H1 (cell line): ENCODE data around the gene RIN1. TPM values are rescaled to one million over a fixed set of nuclear protein-coding genes. Genes with fewer than 3 reads are reported as not detected.

Experiments used
- BACH1 ChIP-seq: IDR thresholded peaks from 2 replicates; pipeline ENCODE4 v1.6.1; 2012; ENCODE audit warnings: low read length, improper control_type of control experiment
- CEBPB ChIP-seq: IDR thresholded peaks from 2 replicates; pipeline ENCODE4 v1.6.1; 2012; ENCODE audit warnings: low read depth, low read length
- CHD1 ChIP-seq: IDR thresholded peaks from 2 replicates; pipeline ENCODE4 v1.6.1; 2012; ENCODE audit warnings: low read depth, low read length, improper control_type of control experiment
- CTBP2 ChIP-seq: IDR thresholded peaks from 2 replicates; pipeline ENCODE4 v1.7.0; 2011; ENCODE audit warnings: borderline replicate concordance, mild to moderate bottlenecking, moderate library complexity, mixed read lengths, low read length; ENCODE audit not compliant: insufficient read depth, insufficient read length
- E2F6 ChIP-seq: IDR thresholded peaks from 2 replicates; pipeline ENCODE4 v1.6.1; 2012; ENCODE audit warnings: inconsistent platforms
- EP300 ChIP-seq, 2 experiments: IDR thresholded peaks; 1 replicate in 1 of 2; 2 replicates in 1 of 2; pipeline ENCODE4 v1.6.1; 2011 to 2012; ENCODE audit warnings: low read depth in 2 of 2, low read length in 2 of 2, mild to moderate bottlenecking in 2 of 2, borderline replicate concordance in 1 of 2, inconsistent platforms in 1 of 2, moderate library complexity in 1 of 2
- EZH2 ChIP-seq: fragments of 200-600 bp; sonication (generic); IDR thresholded peaks from 2 replicates; pipeline ENCODE4 v1.7.1; 2012; ENCODE audit warnings: low read depth, mild to moderate bottlenecking, moderate library complexity, low read length, inconsistent platforms; ENCODE audit not compliant: severe bottlenecking
- GTF2F1 ChIP-seq: IDR thresholded peaks from 2 replicates; pipeline ENCODE4 v1.6.1; 2012; ENCODE audit warnings: low read depth, low read length, improper control_type of control experiment, borderline replicate concordance
- JUN ChIP-seq: IDR thresholded peaks from 2 replicates; pipeline ENCODE4 v1.6.1; 2011; ENCODE audit warnings: low read depth, mild to moderate bottlenecking, improper control_type of control experiment, low read length
- KDM5A ChIP-seq: fragments of 200-600 bp; IDR thresholded peaks from 2 replicates; pipeline ENCODE4 v1.7.1; 2012; ENCODE audit warnings: mild to moderate bottlenecking, low read length, inconsistent platforms, mixed read lengths
- NRF1 ChIP-seq: IDR thresholded peaks from 2 replicates; pipeline ENCODE4 v1.6.1; 2011; ENCODE audit warnings: mild to moderate bottlenecking, low read depth, low read length, improper control_type of control experiment
- PHF8 ChIP-seq: fragments of 200-600 bp; sonication (generic); conservative IDR thresholded peaks from 2 replicates; pipeline ENCODE4 v1.7.1; 2012; ENCODE audit warnings: low read depth, mild to moderate bottlenecking, inconsistent platforms, low read length, moderate library complexity
- POLR2A ChIP-seq, 2 experiments: IDR thresholded peaks; 1 replicate in 1 of 2; 2 replicates in 1 of 2; pipeline ENCODE4 v1.6.1; 2011; ENCODE audit warnings: low read depth in 2 of 2, low read length in 2 of 2, mild to moderate bottlenecking in 2 of 2; ENCODE audit errors: control extremely low read depth in 1 of 2
- POLR2AphosphoS5 ChIP-seq: IDR thresholded peaks from 2 replicates; pipeline ENCODE4 v1.6.1; 2011; ENCODE audit warnings: low read depth, low read length
- SIN3A ChIP-seq, 2 experiments: IDR thresholded peaks in 1 of 2; conservative IDR thresholded peaks in 1 of 2; 2 replicates each; pipeline ENCODE4 v1.6.1; 2011 to 2012; ENCODE audit warnings: low read length in 2 of 2, improper control_type of control experiment in 1 of 2, low read depth in 1 of 2, mild to moderate bottlenecking in 1 of 2
- SP2 ChIP-seq: IDR thresholded peaks from 2 replicates; pipeline ENCODE4 v1.6.1; 2012; ENCODE audit warnings: mild to moderate bottlenecking, low read length, inconsistent platforms
- SP4 ChIP-seq: IDR thresholded peaks from 2 replicates; pipeline ENCODE4 v1.6.1; 2012; ENCODE audit warnings: low read length, inconsistent platforms
- SRF ChIP-seq: IDR thresholded peaks from 2 replicates; pipeline ENCODE4 v1.6.1; 2011; ENCODE audit warnings: mild to moderate bottlenecking, low read depth, low read length, moderate library complexity
- SUZ12 ChIP-seq: fragments of 200-600 bp; sonication (generic); IDR thresholded peaks from 2 replicates; pipeline ENCODE4 v1.6.1; 2012; ENCODE audit warnings: mild to moderate bottlenecking, inconsistent platforms, low read length, moderate library complexity, mixed read lengths
- TAF7 ChIP-seq: optimal IDR thresholded peaks from 2 replicates; pipeline ENCODE3; 2011; ENCODE audit warnings: low read depth, mild to moderate bottlenecking, inconsistent platforms, low read length, moderate library complexity, borderline replicate concordance
- TBP ChIP-seq: IDR thresholded peaks from 2 replicates; pipeline ENCODE4 v1.6.1; 2011; ENCODE audit warnings: low read depth, low read length, improper control_type of control experiment
- TEAD4 ChIP-seq: IDR thresholded peaks from 2 replicates; pipeline ENCODE4 v1.6.1; 2012; ENCODE audit warnings: low read depth, low read length, inconsistent platforms, mixed read lengths
- polyA plus RNA-seq, 7 experiments: library from polyadenylated mRNA; depleted of rRNA in 3 of 7; stranded (reverse) in 5 of 7; unstranded in 2 of 7; fragments of >200 nt in 5 of 7; fragments of 200-250 nt in 2 of 7; gene quantifications; 1 replicate in 5 of 7; 2 replicates in 1 of 7; 4 replicates in 1 of 7; pipeline versions ENCODE4 v1.2.1 to v1.2.3, GENCODE V29; 2011 to 2013; ENCODE audit warnings: missing spikeins in 2 of 7, mixed read lengths in 2 of 7
- total RNA-seq: library from RNA; stranded (reverse); fragmentation: NEBNext Ultra II Directional; extraction: Animal tissue kit (Norgen Biotek cat#: 25700); gene quantifications from 2 replicates; pipeline ENCODE4 v1.2.1, GENCODE V29; 2021

The RIN1 gene
- total and polyA plus RNA-seq, 2 of the 8 experiments (the other 6 are each of a cell fraction or from before 2014, with no cell fraction given): 2.5 to 5.4 TPM

GRCh38 chr11:66371627-66372415, 35.6 kb upstream of the RIN1 start, which contains the start of gene SLC29A2 (continued):
- TF ChIP-seq CHD1 (no peak), GTF2F1 (no peak), BACH1 (no peak), SRF (no peak), CTBP2 (no peak), SIN3A (conservative IDR thresholded peaks at IDR 0.05 in 1 of 2, IDR thresholded peaks at IDR 0.05 in 1 of 2; ENCODE audit: low read depth in 1 of 2, low read length in 2 of 2) (0 out of 4 replicates have a peak, but pooled peaks of 1 of the 2 experiments have one; percentile 12), POLR2A (IDR thresholded peaks at IDR 0.05; ENCODE audit: control extremely low read depth in 1 of 2, low read depth in 2 of 2, low read length in 2 of 2) (0 out of 3 replicates have a peak, but pooled peaks of 1 of the 2 experiments have one; percentile 33), TAF7 (peak; percentile 49), SP4 (peak; percentile 57; the same call in 1 of the 2 replicates), PHF8 (peak; percentile 67), CEBPB (no peak), EZH2 (no peak), EP300 (IDR thresholded peaks at IDR 0.05; ENCODE audit: borderline replicate concordance in 1 of 2, low read depth in 2 of 2, low read length in 2 of 2) (no peak), E2F6 (no peak), SP2 (no peak), SUZ12 (no peak), JUN (no peak), KDM5A (no peak), TEAD4 (no peak), NRF1 (no peak), POLR2AphosphoS5 (no peak), TBP (no peak; the same call in 1 of the 2 replicates)
